ENCODE measurements around the gene CFAP68. TPM values are rescaled to one million over a fixed set of nuclear protein-coding genes. Genes with fewer than 3 reads are reported as not detected.

Gene CFAP68
- total and polyA plus RNA-seq, 2 experiments from 2014 or later: 9.9 to 20.2 TPM

- Histone ChIP-seq H3K4me3 (peak within 1 kb of the TSS; percentile 98), H3K9me3 (ENCODE audit: low read depth) (no peaks in the 10 kb centered on the region), H2AFZ (peak within 1 kb of the TSS; percentile 99), H3F3A (ENCODE audit: insufficient read depth) (no peaks in the 10 kb centered on the region), H3K9ac (peak within 1 kb of the TSS; percentile 87), H3K27ac (peak within 1 kb of the TSS; percentile 66), H3K9me2 (ENCODE audit: insufficient read depth) (no peaks in the 10 kb centered on the region), H4K20me1 (ENCODE audit: insufficient read depth) (no peaks in the 10 kb centered on the region), H3K36me3 (ENCODE audit: low read depth) (peaks cover 15% of the 10 kb centered on the region), H3K4me2 (ENCODE audit: unreplicated experiment) (peak within 1 kb of the TSS; percentile 98), H3K4me1 (ENCODE audit: insufficient read depth) (peaks cover 13% of the 10 kb centered on the region), H3K27me3 (replicated peaks; ENCODE audit: insufficient read depth) (no peaks in the 10 kb centered on the region), H3K79me2 (ENCODE audit: insufficient read depth) (peaks cover 21% of the 10 kb centered on the region)
- peak; percentile 83 for DNase-seq
- TF ChIP-seq EZH2phosphoT487 (IDR thresholded peaks at IDR 0.05; ENCODE audit: insufficient read depth, low read depth) (no peak), EZH2 (IDR thresholded peaks at IDR 0.05; ENCODE audit: insufficient read depth, poor library complexity, severe bottlenecking) (no peak)
- in situ Hi-C loops (cut with MboI): loop anchor here (10.0 kb wide), 1 partner anchor 124 kb away; no protein-coding TSS in a partner anchor
- WGBS, 2 experiments (ENCODE audit: low coverage in 1 of 2, low lambda C conversion rate in 2 of 2, missing lambda C conversion rate in 2 of 2): 1% methylated on average over 32 to 50 of the region's 51 CpGs
Measured at GRCh38 chr11:111870886-111871692, 8.3 kb upstream of the CFAP68 start, which contains the start of gene ALG9. Gene ALG9, minus strand, starts transcription at chr11:111871581. Its CDS starts 99 bp downstream, at chr11:111871482.

GRCh38 chr11:111871693-111872161, 7.6 kb upstream of the CFAP68 start:
- Histone ChIP-seq H3K9me3 (ENCODE audit: low read depth) (no peaks in the 10 kb centered on the region), H3F3A (ENCODE audit: insufficient read depth) (no peaks in the 10 kb centered on the region), H3K9me2 (ENCODE audit: insufficient read depth) (no peaks in the 10 kb centered on the region), H3K27me3 (replicated peaks; ENCODE audit: insufficient read depth) (no peaks in the 10 kb centered on the region), H3K4me2 (ENCODE audit: unreplicated experiment) (peak overlapping the region; percentile 98), H3K4me3 (peak overlapping the region; percentile 98), H2AFZ (peak overlapping the region; percentile 99), H4K20me1 (ENCODE audit: insufficient read depth) (no peaks in the 10 kb centered on the region), H3K27ac (peak overlapping the region; percentile 66), H3K4me1 (ENCODE audit: insufficient read depth) (peaks cover 13% of the 10 kb centered on the region), H3K9ac (peak overlapping the region; percentile 87), H3K79me2 (ENCODE audit: insufficient read depth) (peaks cover 21% of the 10 kb centered on the region), H3K36me3 (ENCODE audit: low read depth) (peaks cover 15% of the 10 kb centered on the region)
- in situ Hi-C loops (cut with MboI): loop anchor here (10.0 kb wide), 1 partner anchor 123 kb away; no protein-coding TSS in a partner anchor
- 6 to 9% methylated on average over 5 of the region's 5 CpGs for WGBS, 2 experiments (ENCODE audit: low coverage in 1 of 2, low lambda C conversion rate in 2 of 2, missing lambda C conversion rate in 2 of 2)
- peak; percentile 33 for DNase-seq
- TF ChIP-seq EZH2 (IDR thresholded peaks at IDR 0.05; ENCODE audit: insufficient read depth, poor library complexity, severe bottlenecking): no peak
- no peak for TF ChIP-seq EZH2phosphoT487 (IDR thresholded peaks at IDR 0.05; ENCODE audit: insufficient read depth, low read depth)

- 1 to 2% methylated on average over 13 of the region's 13 CpGs for WGBS, 2 experiments (ENCODE audit: low coverage in 1 of 2, low lambda C conversion rate in 2 of 2, missing lambda C conversion rate in 2 of 2)
- peak; percentile 47 for DNase-seq
Measured at GRCh38 chr11:111878385-111878848, 924 bp upstream of the CFAP68 start.

GRCh38 chr11:111879637-111879960, 258 bp downstream of the CFAP68 start:
- no peaks in the 10 kb centered on the region for H3K36me3 ChIP-seq (ENCODE audit: low read depth)
- peak overlapping the region; percentile 98 for H2AFZ ChIP-seq
- peak overlapping the region; percentile 96 for H3K4me2 ChIP-seq (ENCODE audit: unreplicated experiment)
- H3K4me1 ChIP-seq (ENCODE audit: insufficient read depth): peaks cover 6% of the 10 kb centered on the region; the same call in 1 of the 2 replicates
- 55 to 56% methylated on average over 6 of the region's 6 CpGs for WGBS, 2 experiments (ENCODE audit: low coverage in 1 of 2, low lambda C conversion rate in 2 of 2, missing lambda C conversion rate in 2 of 2)
- peaks cover 11% of the 10 kb centered on the region; the same call in 1 of the 2 replicates for H3F3A ChIP-seq (ENCODE audit: insufficient read depth)
- H3K9me3 ChIP-seq (ENCODE audit: low read depth): no peaks in the 10 kb centered on the region
- TF ChIP-seq EZH2phosphoT487 (IDR thresholded peaks at IDR 0.05; ENCODE audit: insufficient read depth, low read depth) (no peak), EZH2 (IDR thresholded peaks at IDR 0.05; ENCODE audit: insufficient read depth, poor library complexity, severe bottlenecking) (no peak)
- H3K4me3 ChIP-seq: peak overlapping the region; percentile 83
- no peaks in the 10 kb centered on the region for H3K79me2 ChIP-seq (ENCODE audit: insufficient read depth)
- no peaks in the 10 kb centered on the region for H4K20me1 ChIP-seq (ENCODE audit: insufficient read depth)
- H3K9ac ChIP-seq: peak overlapping the region; percentile 92
- H3K27ac ChIP-seq: peak overlapping the region; percentile 98
- in situ Hi-C loops (cut with MboI): loop anchor here (10.0 kb wide), 1 partner anchor 115 kb away; no protein-coding TSS in a partner anchor
- H3K9me2 ChIP-seq (ENCODE audit: insufficient read depth): no peaks in the 10 kb centered on the region
- H3K27me3 ChIP-seq (replicated peaks; ENCODE audit: insufficient read depth): no peaks in the 10 kb centered on the region
- no peak for DNase-seq

More at GRCh38 chr11:111878385-111878848, 924 bp upstream of the CFAP68 start:
- H3K27me3 ChIP-seq (replicated peaks; ENCODE audit: insufficient read depth): no peaks in the 10 kb centered on the region
- H3K9me2 ChIP-seq (ENCODE audit: insufficient read depth): no peaks in the 10 kb centered on the region
- no peaks in the 10 kb centered on the region for H3K79me2 ChIP-seq (ENCODE audit: insufficient read depth)
- peak overlapping the region; percentile 83 for H3K4me3 ChIP-seq
- H4K20me1 ChIP-seq (ENCODE audit: insufficient read depth): no peaks in the 10 kb centered on the region
- H3K36me3 ChIP-seq (ENCODE audit: low read depth): no peaks in the 10 kb centered on the region
- in situ Hi-C loops (cut with MboI): loop anchor here (10.0 kb wide), 1 partner anchor 116 kb away; no protein-coding TSS in a partner anchor
- TF ChIP-seq EZH2 (IDR thresholded peaks at IDR 0.05; ENCODE audit: insufficient read depth, poor library complexity, severe bottlenecking): no peak
- TF ChIP-seq EZH2phosphoT487 (IDR thresholded peaks at IDR 0.05; ENCODE audit: insufficient read depth, low read depth): no peak
- H3K4me2 ChIP-seq (ENCODE audit: unreplicated experiment): peak overlapping the region; percentile 87
- peaks cover 11% of the 10 kb centered on the region; the same call in 1 of the 2 replicates for H3F3A ChIP-seq (ENCODE audit: insufficient read depth)
- H2AFZ ChIP-seq: peak overlapping the region; percentile 98
- H3K27ac ChIP-seq: peak overlapping the region; percentile 98
- H3K4me1 ChIP-seq (ENCODE audit: insufficient read depth): peaks cover 6% of the 10 kb centered on the region; the same call in 1 of the 2 replicates
- H3K9ac ChIP-seq: peak overlapping the region; percentile 92
- H3K9me3 ChIP-seq (ENCODE audit: low read depth): no peaks in the 10 kb centered on the region

Data from GM23248 (cell line).